Stimulated activated CD8-positive, alpha-beta memory T cell treated with anti-CD3 and anti-CD28 coated beads, Interleukin-15, amount 100 ng/mL, for 48 hours (primary cell): ENCODE data around the gene ZNHIT2.

ENCODE experiments used
- DNase-seq, 2 donors: peaks; one replicate each; pipeline ENCODE4 v3.0.0-alpha.2; 2020; ENCODE audit warnings: low read depth in 2 of 2

The ZNHIT2 gene

GRCh38 chr11:65072631-65072966, 44.9 kb downstream of the ZNHIT2 start:
- DNase-seq = no peak

- DNase-seq = no peak
Measured at GRCh38 chr11:65071907-65072630, 45.4 kb downstream of the ZNHIT2 start.

GRCh38 chr11:65069217-65069616, 48.3 kb downstream of the ZNHIT2 start:
- DNase-seq = no peak

GRCh38 chr11:65067446-65067845, 50.1 kb downstream of the ZNHIT2 start:
- DNase-seq = no peak

- DNase-seq = no peak
Measured at GRCh38 chr11:65066805-65067291, 50.7 kb downstream of the ZNHIT2 start.
